GM19438 (cell line): ENCODE data around the gene SPINK13.
"Not testable (repeated sequence)": the region's sequence is repeated elsewhere in the genome, so short reads cannot be mapped to it uniquely, and the experiment has no call there.

Source experiments
- ATAC-seq: cut with Tn5 transposase; IDR thresholded peaks from one replicate; pipeline ENCODE4 v1.9.1; 2021; ENCODE audit warnings: low read depth; ENCODE audit not compliant: unreplicated experiment

SPINK13 gene

GRCh38 chr5:148268566-148268965 is at the start of gene SPINK13:
SPINK13 (plus strand) TSS chr5:148268794; CDS start chr5:148270073, 1,279 bp downstream.
- no peak for ATAC-seq

GRCh38 chr5:148221508-148221907 is 47.1 kb upstream of the SPINK13 start:
- ATAC-seq = no peak

GRCh38 chr5:148224117-148224742 is 44.4 kb upstream of the SPINK13 start:
- ATAC-seq = no peak

GRCh38 chr5:148228392-148228984 is 40.1 kb upstream of the SPINK13 start:
- ATAC-seq = no peak

- no peak for ATAC-seq
Observed at GRCh38 chr5:148229840-148230239, 38.8 kb upstream of the SPINK13 start.

- ATAC-seq = no peak
Observed at GRCh38 chr5:148230240-148230639, 38.4 kb upstream of the SPINK13 start.

- ATAC-seq = no peak
Observed at GRCh38 chr5:148237785-148238417, 30.7 kb upstream of the SPINK13 start.

GRCh38 chr5:148238418-148238794 is 30.2 kb upstream of the SPINK13 start, which contains the start of gene MARCOL:
MARCOL (plus strand) TSS chr5:148238525; CDS start chr5:148238598, 73 bp downstream.
- ATAC-seq = no peak

GRCh38 chr5:148248894-148249293 is 19.7 kb upstream of the SPINK13 start:
- no peak for ATAC-seq

GRCh38 chr5:148255456-148255855 is 13.1 kb upstream of the SPINK13 start:
- ATAC-seq = no peak

- ATAC-seq = no peak
Observed at GRCh38 chr5:148259288-148259687, 9.3 kb upstream of the SPINK13 start.

GRCh38 chr5:148261221-148261620 is 7.4 kb upstream of the SPINK13 start:
- ATAC-seq = no peak

GRCh38 chr5:148267962-148268361 is 632 bp upstream of the SPINK13 start:
- ATAC-seq = no peak

GRCh38 chr5:148275129-148275528 is 6.5 kb downstream of the SPINK13 start:
- not testable (repeated sequence) for ATAC-seq

GRCh38 chr5:148280893-148281292 is 12.3 kb downstream of the SPINK13 start:
- ATAC-seq = not testable (repeated sequence)

GRCh38 chr5:148281336-148281735 is 12.7 kb downstream of the SPINK13 start:
- not testable (repeated sequence) for ATAC-seq

GRCh38 chr5:148290271-148291195 is 21.9 kb downstream of the SPINK13 start:
- ATAC-seq = no peak

GRCh38 chr5:148297731-148298130 is 29.1 kb downstream of the SPINK13 start:
- ATAC-seq = no peak

- ATAC-seq = no peak
Observed at GRCh38 chr5:148306446-148306845, 37.9 kb downstream of the SPINK13 start.

- ATAC-seq = no peak
Observed at GRCh38 chr5:148309019-148309418, 40.4 kb downstream of the SPINK13 start.

GRCh38 chr5:148309746-148310145 is 41.2 kb downstream of the SPINK13 start:
- no peak for ATAC-seq
